ENCODE measurements around the gene HCRTR1. TPM values are rescaled to one million over a fixed set of nuclear protein-coding genes. Genes with fewer than 3 reads are reported as not detected.

Gene HCRTR1
- total RNA-seq, 1 donor from 2014 or later = not detected

DNA sequence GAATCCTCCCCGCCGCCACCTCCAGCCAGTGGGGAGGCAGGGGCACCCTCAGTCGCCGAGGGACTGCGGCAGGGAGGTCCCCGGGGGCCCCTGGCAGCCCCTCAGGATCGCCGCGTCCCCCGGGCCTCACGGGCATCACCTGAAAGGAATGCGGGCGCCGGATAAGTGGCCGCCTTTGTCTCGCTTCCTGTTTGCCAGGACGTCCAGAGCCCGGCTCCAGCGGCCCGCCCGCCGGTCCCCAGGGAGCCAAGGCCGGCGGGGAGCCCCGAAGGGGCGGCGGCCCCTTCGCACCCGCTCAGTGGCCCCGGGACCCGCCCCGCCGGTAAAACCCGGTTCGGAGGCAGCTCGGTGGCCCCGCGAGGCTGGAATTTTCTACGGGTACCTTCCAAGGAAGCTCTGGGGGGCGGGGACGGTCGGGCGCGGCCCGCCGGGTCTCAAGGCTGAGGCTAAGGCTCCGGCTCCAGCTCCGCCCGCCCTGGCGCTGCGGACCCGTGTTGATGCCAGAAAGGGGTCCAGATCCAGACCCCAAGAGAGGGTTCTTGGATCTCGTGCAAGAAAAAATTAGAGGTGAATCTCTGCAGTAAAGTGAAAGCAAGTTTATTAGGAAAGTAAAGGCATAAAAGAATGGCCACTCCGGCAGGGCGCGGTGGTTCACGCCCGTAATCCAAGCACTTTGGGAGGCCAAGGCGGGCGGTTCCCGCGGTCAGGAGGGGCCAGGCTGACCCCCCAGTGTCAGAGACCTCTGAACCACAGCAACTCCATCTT lies 28.6 kb upstream of the HCRTR1 start:
- H3K27me3 Mint-ChIP-seq (ENCODE audit: unreplicated experiment) = peaks cover 10% of the 10 kb centered on the region
- H3K9me3 Mint-ChIP-seq (ENCODE audit: unreplicated experiment) = peaks cover 4% of the 10 kb centered on the region
- TF ChIP-seq, protein P1, sequence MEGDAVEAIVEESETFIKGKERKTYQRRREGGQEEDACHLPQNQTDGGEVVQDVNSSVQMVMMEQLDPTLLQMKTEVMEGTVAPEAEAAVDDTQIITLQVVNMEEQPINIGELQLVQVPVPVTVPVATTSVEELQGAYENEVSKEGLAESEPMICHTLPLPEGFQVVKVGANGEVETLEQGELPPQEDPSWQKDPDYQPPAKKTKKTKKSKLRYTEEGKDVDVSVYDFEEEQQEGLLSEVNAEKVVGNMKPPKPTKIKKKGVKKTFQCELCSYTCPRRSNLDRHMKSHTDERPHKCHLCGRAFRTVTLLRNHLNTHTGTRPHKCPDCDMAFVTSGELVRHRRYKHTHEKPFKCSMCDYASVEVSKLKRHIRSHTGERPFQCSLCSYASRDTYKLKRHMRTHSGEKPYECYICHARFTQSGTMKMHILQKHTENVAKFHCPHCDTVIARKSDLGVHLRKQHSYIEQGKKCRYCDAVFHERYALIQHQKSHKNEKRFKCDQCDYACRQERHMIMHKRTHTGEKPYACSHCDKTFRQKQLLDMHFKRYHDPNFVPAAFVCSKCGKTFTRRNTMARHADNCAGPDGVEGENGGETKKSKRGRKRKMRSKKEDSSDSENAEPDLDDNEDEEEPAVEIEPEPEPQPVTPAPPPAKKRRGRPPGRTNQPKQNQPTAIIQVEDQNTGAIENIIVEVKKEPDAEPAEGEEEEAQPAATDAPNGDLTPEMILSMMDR (IDR thresholded peaks at IDR 0.05; ENCODE audit: partially characterized antibody, unreplicated experiment) = no peak
- H3K27ac Mint-ChIP-seq (ENCODE audit: unreplicated experiment) = no peak overlapping the region
- no peak for DNase-seq
- peak overlapping the region; percentile 52 for H3K4me3 Mint-ChIP-seq (ENCODE audit: unreplicated experiment)
- H3K36me3 Mint-ChIP-seq (ENCODE audit: unreplicated experiment) = no peaks in the 10 kb centered on the region
- H3K4me1 Mint-ChIP-seq (ENCODE audit: low read depth, unreplicated experiment) = peaks cover 2% of the 10 kb centered on the region

DNA sequence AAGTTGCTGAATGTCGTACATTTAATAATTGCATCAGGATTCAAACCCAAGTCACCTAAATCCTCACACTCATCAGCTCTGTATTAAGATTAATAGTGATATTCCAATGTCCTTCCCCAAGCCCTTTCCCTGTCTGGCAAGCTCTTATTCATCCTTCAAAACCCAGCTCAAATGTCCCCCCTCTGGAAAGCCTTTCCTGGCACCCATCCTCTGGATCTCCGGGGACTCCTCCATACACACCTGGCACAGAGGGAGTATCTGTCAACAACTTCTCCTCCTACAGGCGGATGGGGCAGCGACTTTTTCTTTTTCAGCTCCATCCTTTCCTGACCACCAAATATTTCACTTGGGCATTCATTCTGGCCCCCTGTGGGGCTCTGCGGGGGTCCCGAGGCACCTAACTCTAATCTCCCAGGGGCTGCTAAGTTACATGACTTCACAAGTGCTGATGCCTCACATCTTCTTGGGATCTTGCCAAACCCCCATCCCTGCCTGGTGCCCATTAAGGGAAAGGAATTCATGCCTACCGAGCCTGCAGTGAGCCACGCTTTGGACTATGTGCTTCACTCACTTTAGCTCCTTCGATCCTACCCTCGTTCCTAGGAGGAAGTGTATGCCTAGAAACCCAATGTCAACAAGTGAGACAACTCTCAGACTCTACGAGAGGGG lies 25.9 kb upstream of the HCRTR1 start:
- peaks cover 11% of the 10 kb centered on the region for H3K4me1 Mint-ChIP-seq (ENCODE audit: low read depth, unreplicated experiment)
- no peaks in the 10 kb centered on the region for H3K36me3 Mint-ChIP-seq (ENCODE audit: unreplicated experiment)
- H3K27ac Mint-ChIP-seq (ENCODE audit: unreplicated experiment) = no peak overlapping the region
- no peak overlapping the region for H3K4me3 Mint-ChIP-seq (ENCODE audit: unreplicated experiment)
- H3K27me3 Mint-ChIP-seq (ENCODE audit: unreplicated experiment) = peaks cover 10% of the 10 kb centered on the region
- H3K9me3 Mint-ChIP-seq (ENCODE audit: unreplicated experiment) = peaks cover 3% of the 10 kb centered on the region
- no peak for DNase-seq
- TF ChIP-seq, protein P1 (IDR thresholded peaks at IDR 0.05; ENCODE audit: partially characterized antibody, unreplicated experiment) = no peak

DNA sequence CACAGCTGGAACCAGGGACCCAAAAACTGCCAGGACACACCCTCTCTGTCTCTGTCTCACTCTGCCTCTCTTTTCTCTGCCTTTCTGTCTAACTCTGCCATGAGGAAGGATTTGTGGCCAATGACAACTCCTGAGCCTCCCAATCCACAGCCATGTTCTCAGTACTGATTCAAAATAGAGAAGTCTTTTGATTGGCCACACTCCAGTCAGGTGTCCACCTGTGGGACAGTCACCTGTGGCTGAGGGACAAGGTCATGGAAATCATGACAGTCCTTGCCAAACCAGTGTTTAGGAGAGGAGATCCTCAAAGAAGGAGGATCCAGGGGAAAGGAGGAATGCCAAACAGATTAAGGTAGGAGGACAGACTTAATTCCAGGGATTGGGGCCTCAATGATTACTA lies 25.4 kb upstream of the HCRTR1 start:
- DNase-seq = no peak
- Mint-ChIP-seq H3K36me3 (ENCODE audit: unreplicated experiment) (no peaks in the 10 kb centered on the region), H3K27ac (ENCODE audit: unreplicated experiment) (no peak overlapping the region), H3K9me3 (ENCODE audit: unreplicated experiment) (peaks cover 4% of the 10 kb centered on the region), H3K27me3 (ENCODE audit: unreplicated experiment) (peaks cover 10% of the 10 kb centered on the region), H3K4me3 (ENCODE audit: unreplicated experiment) (peak overlapping the region; percentile 36), H3K4me1 (ENCODE audit: low read depth, unreplicated experiment) (peaks cover 16% of the 10 kb centered on the region)
- TF ChIP-seq, protein P1 (IDR thresholded peaks at IDR 0.05; ENCODE audit: partially characterized antibody, unreplicated experiment) = no peak

DNA sequence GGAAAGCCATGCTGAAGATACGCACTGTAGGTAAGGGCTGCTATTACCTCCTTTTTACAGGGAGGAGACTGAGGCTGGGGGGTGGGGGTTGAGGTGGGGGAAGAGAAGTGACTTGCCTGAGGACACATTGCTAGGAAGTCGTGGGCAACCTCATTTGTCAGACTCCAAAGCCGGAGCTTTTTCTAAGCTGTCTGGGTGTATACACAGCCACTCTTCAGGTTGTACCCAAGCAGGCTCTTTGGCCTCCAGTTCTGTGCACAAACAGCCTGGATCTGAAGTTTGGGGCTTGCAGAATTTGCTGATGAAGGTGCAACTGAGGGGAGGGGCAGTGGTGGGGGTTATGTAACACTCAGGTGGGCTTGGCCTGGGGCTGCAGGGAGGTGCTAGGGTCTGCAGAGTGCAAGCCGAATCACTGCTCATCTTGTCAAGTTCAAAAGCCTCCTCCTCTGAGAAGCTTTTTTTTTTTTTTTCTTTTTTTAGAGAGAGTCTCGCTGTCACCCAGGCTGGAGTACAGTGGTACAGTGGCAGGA lies 24.3 kb upstream of the HCRTR1 start:
- no peak overlapping the region for H3K27ac Mint-ChIP-seq (ENCODE audit: unreplicated experiment)
- DNase-seq = no peak
- peaks cover 21% of the 10 kb centered on the region for H3K4me1 Mint-ChIP-seq (ENCODE audit: low read depth, unreplicated experiment)
- peaks cover 4% of the 10 kb centered on the region for H3K9me3 Mint-ChIP-seq (ENCODE audit: unreplicated experiment)
- TF ChIP-seq, protein P1 (IDR thresholded peaks at IDR 0.05; ENCODE audit: partially characterized antibody, unreplicated experiment) = no peak
- peaks cover 10% of the 10 kb centered on the region for H3K27me3 Mint-ChIP-seq (ENCODE audit: unreplicated experiment)
- H3K36me3 Mint-ChIP-seq (ENCODE audit: unreplicated experiment) = no peaks in the 10 kb centered on the region
- no peak overlapping the region for H3K4me3 Mint-ChIP-seq (ENCODE audit: unreplicated experiment)

Measured in glutamatergic neuron (in vitro differentiated cells).